ENCODE results near the gene NT5C1A.

The NT5C1A gene

DNA sequence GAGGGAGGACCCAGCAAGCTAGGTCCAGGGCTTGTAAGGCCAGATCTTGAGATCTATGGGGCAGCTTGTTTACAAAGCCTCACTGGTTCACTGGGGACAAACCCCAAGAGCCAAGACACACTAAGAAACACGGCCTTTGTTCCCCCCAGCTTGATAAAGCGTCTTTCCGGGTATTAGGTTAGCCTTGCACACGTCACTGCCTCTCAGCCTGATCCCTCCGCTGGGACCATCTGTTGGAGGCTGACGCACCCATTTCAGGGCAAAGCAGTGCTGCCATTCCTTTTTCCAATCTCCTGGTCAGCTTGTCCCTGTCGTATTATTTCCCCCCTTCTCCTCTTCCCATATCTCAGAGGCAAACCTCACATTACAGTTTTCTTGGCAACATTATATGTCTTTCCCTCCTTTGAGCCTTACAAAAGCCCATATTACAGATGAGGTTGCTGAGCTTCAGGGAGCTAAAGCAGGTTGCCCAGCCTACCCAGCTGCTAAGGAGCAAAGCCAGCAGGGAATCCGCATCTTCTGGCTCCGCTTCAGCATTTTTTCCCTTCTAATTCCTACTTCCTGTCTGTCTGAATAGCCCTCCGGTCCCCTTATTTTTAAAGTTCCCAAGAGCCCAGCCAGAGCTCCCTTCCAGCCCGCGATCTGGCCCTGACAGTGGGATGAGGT, 36.6 kb downstream of the NT5C1A start:
- Histone ChIP-seq H3K79me1 (replicated peaks; ENCODE audit: low read length, poor library complexity, severe bottlenecking) (no peaks in the 10 kb centered on the region), H3K4ac (ENCODE audit: low read depth in 1 of 2, low read length in 2 of 2) (no peak overlapping the region), H3K4me3 (ENCODE audit: insufficient read depth in 1 of 2, low read depth in 1 of 2, low read length in 2 of 2) (no peak overlapping the region), H2BK12ac (ENCODE audit: low read length in 2 of 2) (no peak overlapping the region), H3K9ac (ENCODE audit: low read length) (no peak overlapping the region), H4K8ac (ENCODE audit: low read length) (no peak overlapping the region), H3K18ac (ENCODE audit: low read depth in 1 of 2, low read length in 2 of 2) (no peak overlapping the region), H4K91ac (ENCODE audit: low read length) (no peak overlapping the region), H3K36me3 (ENCODE audit: control insufficient read depth in 1 of 2, insufficient read depth in 2 of 2, low read depth in 1 of 2, low read length in 2 of 2) (peaks cover 0 to 2% of the 10 kb centered on the region in 2 experiments), H3K4me2 (ENCODE audit: low read length, poor library complexity, severe bottlenecking) (no peak overlapping the region), H2BK15ac (ENCODE audit: low read depth, poor library complexity, severe bottlenecking) (no peak overlapping the region), H3K27ac (ENCODE audit: low read length, poor library complexity, severe bottlenecking) (no peak overlapping the region), H2AFZ (ENCODE audit: low read depth, low read length) (no peak overlapping the region), H3K23ac (ENCODE audit: low read length in 2 of 2) (no peak overlapping the region), H2AK5ac (ENCODE audit: low read length, severe bottlenecking) (no peak overlapping the region), H3K9me3 (ENCODE audit: control insufficient read depth, low read length) (no peaks in the 10 kb centered on the region), H2BK120ac (ENCODE audit: low read depth, low read length) (no peak overlapping the region), H2BK5ac (ENCODE audit: low read depth, low read length, poor library complexity, severe bottlenecking) (no peak overlapping the region), H3K14ac (ENCODE audit: low read length in 2 of 2) (no peak overlapping the region), H3K27me3 (ENCODE audit: control insufficient read depth in 1 of 2, insufficient read depth in 1 of 2, low read length in 2 of 2) (peaks cover 90 to 93% of the 10 kb centered on the region in 2 experiments), H3K4me1 (ENCODE audit: control insufficient read depth, insufficient read depth, low read depth, low read length) (peaks cover 8% of the 10 kb centered on the region)
- WGBS = 74% methylated on average over 10 of the region's 12 CpGs
- DNase-seq = no peak

GRCh38 chr1:39633422-39633821, 38.5 kb downstream of the NT5C1A start:
- no peak overlapping the region for H2AK5ac ChIP-seq (ENCODE audit: low read length, severe bottlenecking)
- DNase-seq = no peak
- H3K14ac ChIP-seq (ENCODE audit: low read length in 2 of 2) = no peak overlapping the region
- H3K36me3 ChIP-seq (ENCODE audit: control insufficient read depth in 1 of 2, insufficient read depth in 2 of 2, low read depth in 1 of 2, low read length in 2 of 2) = no peaks in the 10 kb centered on the region
- no peak overlapping the region for H3K9ac ChIP-seq (ENCODE audit: low read length)
- no peak overlapping the region for H2BK12ac ChIP-seq (ENCODE audit: low read length in 2 of 2)
- no peak overlapping the region for H4K91ac ChIP-seq (ENCODE audit: low read length)
- H3K79me1 ChIP-seq (replicated peaks; ENCODE audit: low read length, poor library complexity, severe bottlenecking) = no peaks in the 10 kb centered on the region
- no peak overlapping the region for H3K4me2 ChIP-seq (ENCODE audit: low read length, poor library complexity, severe bottlenecking)
- no peak overlapping the region for H2BK15ac ChIP-seq (ENCODE audit: low read depth, poor library complexity, severe bottlenecking)
- no peak overlapping the region for H3K4ac ChIP-seq (ENCODE audit: low read depth in 1 of 2, low read length in 2 of 2)
- no peak overlapping the region for H3K18ac ChIP-seq (ENCODE audit: low read depth in 1 of 2, low read length in 2 of 2)
- no peak overlapping the region for H3K27ac ChIP-seq (ENCODE audit: low read length, poor library complexity, severe bottlenecking)
- H2AFZ ChIP-seq (ENCODE audit: low read depth, low read length) = no peak overlapping the region
- 98% methylated on average over 3 of the region's 3 CpGs for WGBS
- no peak overlapping the region for H2BK5ac ChIP-seq (ENCODE audit: low read depth, low read length, poor library complexity, severe bottlenecking)
- H3K4me3 ChIP-seq (ENCODE audit: insufficient read depth in 1 of 2, low read depth in 1 of 2, low read length in 2 of 2) = no peak overlapping the region
- H3K9me3 ChIP-seq (ENCODE audit: control insufficient read depth, low read length) = no peaks in the 10 kb centered on the region
- peaks cover 83 to 91% of the 10 kb centered on the region in 2 experiments for H3K27me3 ChIP-seq (ENCODE audit: control insufficient read depth in 1 of 2, insufficient read depth in 1 of 2, low read length in 2 of 2)
- no peak overlapping the region for H3K23ac ChIP-seq (ENCODE audit: low read length in 2 of 2)
- H2BK120ac ChIP-seq (ENCODE audit: low read depth, low read length) = no peak overlapping the region
- H3K4me1 ChIP-seq (ENCODE audit: control insufficient read depth, insufficient read depth, low read depth, low read length) = peaks cover 5% of the 10 kb centered on the region
- no peak overlapping the region for H4K8ac ChIP-seq (ENCODE audit: low read length)

GRCh38 chr1:39632682-39633417, 39.1 kb downstream of the NT5C1A start:
- no peak overlapping the region for H3K14ac ChIP-seq (ENCODE audit: low read length in 2 of 2)
- H3K4me3 ChIP-seq (ENCODE audit: insufficient read depth in 1 of 2, low read depth in 1 of 2, low read length in 2 of 2) = no peak overlapping the region
- H4K8ac ChIP-seq (ENCODE audit: low read length) = no peak overlapping the region
- DNase-seq = peak; percentile 75
- peak overlapping the region; percentile 54 for H2AFZ ChIP-seq (ENCODE audit: low read depth, low read length)
- peak overlapping the region; percentile 32 for H3K4me2 ChIP-seq (ENCODE audit: low read length, poor library complexity, severe bottlenecking)
- H3K4me1 ChIP-seq (ENCODE audit: control insufficient read depth, insufficient read depth, low read depth, low read length) = peaks cover 5% of the 10 kb centered on the region
- H2BK120ac ChIP-seq (ENCODE audit: low read depth, low read length) = no peak overlapping the region
- WGBS = 6% methylated on average over 47 of the region's 61 CpGs
- no peak overlapping the region for H3K4ac ChIP-seq (ENCODE audit: low read depth in 1 of 2, low read length in 2 of 2)
- no peaks in the 10 kb centered on the region for H3K36me3 ChIP-seq (ENCODE audit: control insufficient read depth in 1 of 2, insufficient read depth in 2 of 2, low read depth in 1 of 2, low read length in 2 of 2)
- H2BK15ac ChIP-seq (ENCODE audit: low read depth, poor library complexity, severe bottlenecking) = no peak overlapping the region
- H4K91ac ChIP-seq (ENCODE audit: low read length) = no peak overlapping the region
- no peak overlapping the region for H3K23ac ChIP-seq (ENCODE audit: low read length in 2 of 2)
- peak overlapping the region in 1 of 2 experiments; percentile 35 for H2BK12ac ChIP-seq (ENCODE audit: low read length in 2 of 2)
- no peaks in the 10 kb centered on the region for H3K9me3 ChIP-seq (ENCODE audit: control insufficient read depth, low read length)
- H3K27ac ChIP-seq (ENCODE audit: low read length, poor library complexity, severe bottlenecking) = no peak overlapping the region
- no peak overlapping the region for H3K9ac ChIP-seq (ENCODE audit: low read length)
- no peak overlapping the region for H2AK5ac ChIP-seq (ENCODE audit: low read length, severe bottlenecking)
- H3K18ac ChIP-seq (ENCODE audit: low read depth in 1 of 2, low read length in 2 of 2) = no peak overlapping the region
- peaks cover 77 to 89% of the 10 kb centered on the region in 2 experiments for H3K27me3 ChIP-seq (ENCODE audit: control insufficient read depth in 1 of 2, insufficient read depth in 1 of 2, low read length in 2 of 2)
- no peaks in the 10 kb centered on the region for H3K79me1 ChIP-seq (replicated peaks; ENCODE audit: low read length, poor library complexity, severe bottlenecking)
- no peak overlapping the region for H2BK5ac ChIP-seq (ENCODE audit: low read depth, low read length, poor library complexity, severe bottlenecking)

- no peaks in the 10 kb centered on the region for H3K9me3 ChIP-seq (ENCODE audit: control insufficient read depth, low read length)
- no peak overlapping the region for H3K18ac ChIP-seq (ENCODE audit: low read depth in 1 of 2, low read length in 2 of 2)
- no peak overlapping the region for H3K4me2 ChIP-seq (ENCODE audit: low read length, poor library complexity, severe bottlenecking)
- H2AK5ac ChIP-seq (ENCODE audit: low read length, severe bottlenecking) = no peak overlapping the region
- no peaks in the 10 kb centered on the region for H3K79me1 ChIP-seq (replicated peaks; ENCODE audit: low read length, poor library complexity, severe bottlenecking)
- no peak overlapping the region for H2BK15ac ChIP-seq (ENCODE audit: low read depth, poor library complexity, severe bottlenecking)
- 92% methylated on average over 5 of the region's 5 CpGs for WGBS
- peak overlapping the region in 1 of 2 experiments; percentile 35 for H2BK12ac ChIP-seq (ENCODE audit: low read length in 2 of 2)
- H4K91ac ChIP-seq (ENCODE audit: low read length) = no peak overlapping the region
- H4K8ac ChIP-seq (ENCODE audit: low read length) = no peak overlapping the region
- H3K9ac ChIP-seq (ENCODE audit: low read length) = no peak overlapping the region
- peaks cover 74 to 89% of the 10 kb centered on the region in 2 experiments for H3K27me3 ChIP-seq (ENCODE audit: control insufficient read depth in 1 of 2, insufficient read depth in 1 of 2, low read length in 2 of 2)
- no peak overlapping the region for H3K4me3 ChIP-seq (ENCODE audit: insufficient read depth in 1 of 2, low read depth in 1 of 2, low read length in 2 of 2)
- H2AFZ ChIP-seq (ENCODE audit: low read depth, low read length) = no peak overlapping the region
- no peak overlapping the region for H3K27ac ChIP-seq (ENCODE audit: low read length, poor library complexity, severe bottlenecking)
- peaks cover 5% of the 10 kb centered on the region for H3K4me1 ChIP-seq (ENCODE audit: control insufficient read depth, insufficient read depth, low read depth, low read length)
- no peak overlapping the region for H2BK120ac ChIP-seq (ENCODE audit: low read depth, low read length)
- H2BK5ac ChIP-seq (ENCODE audit: low read depth, low read length, poor library complexity, severe bottlenecking) = no peak overlapping the region
- no peak for DNase-seq
- H3K23ac ChIP-seq (ENCODE audit: low read length in 2 of 2) = no peak overlapping the region
- no peaks in the 10 kb centered on the region for H3K36me3 ChIP-seq (ENCODE audit: control insufficient read depth in 1 of 2, insufficient read depth in 2 of 2, low read depth in 1 of 2, low read length in 2 of 2)
- H3K14ac ChIP-seq (ENCODE audit: low read length in 2 of 2) = no peak overlapping the region
- no peak overlapping the region for H3K4ac ChIP-seq (ENCODE audit: low read depth in 1 of 2, low read length in 2 of 2)
Measured at GRCh38 chr1:39632323-39632681, 39.6 kb downstream of the NT5C1A start.
